Peyer's patch (tissue), 4 donors: ENCODE measurements around the gene RIBC1.

Experiments
- CTCF ChIP-seq, 6 experiments: fragments of 450-650 bp in 4 of 6; fragments of 200-600 bp in 2 of 6; sonication (generic) in 1 of 6; IDR thresholded peaks; one replicate each; pipeline ENCODE4 v1.5.1; 2017 to 2019; ENCODE audit warnings: antibody characterized with exemption in 6 of 6, mild to moderate bottlenecking in 3 of 6, moderate library complexity in 1 of 6
- POLR2A ChIP-seq, 2 donors: fragments of 450-650 bp; IDR thresholded peaks; one replicate each; pipeline ENCODE4 v1.5.1; 2017; ENCODE audit warnings: antibody characterized with exemption in 2 of 2, mild to moderate bottlenecking in 2 of 2, moderate library complexity in 2 of 2

- no peak for TF ChIP-seq CTCF (IDR thresholded peaks at IDR 0.05)
- no peak for TF ChIP-seq POLR2A (IDR thresholded peaks at IDR 0.05)
Observed at GRCh38 chrX:53449632-53450031, 27.0 kb downstream of the RIBC1 start.
